ENCODE measurements around the gene ZNF281.

ZNF281 gene

GRCh38 chr1:200379432-200379757 lies 30.4 kb downstream of the ZNF281 start:
- Histone ChIP-seq H3K4me1 (ENCODE audit: control insufficient read depth, insufficient read depth, low read length) (peaks cover 6% of the 10 kb centered on the region), H3K36me3 (ENCODE audit: control insufficient read depth, insufficient read depth, low read length) (no peaks in the 10 kb centered on the region), H3K9me3 (ENCODE audit: control insufficient read depth, low read length) (no peaks in the 10 kb centered on the region), H3K27me3 (ENCODE audit: control insufficient read depth, insufficient read depth, low read length) (no peaks in the 10 kb centered on the region), H3K9ac (ENCODE audit: low read length) (no peak overlapping the region), H3K4me3 (ENCODE audit: low read length) (no peak overlapping the region)

GRCh38 chr1:200378096-200378495 lies 31.7 kb downstream of the ZNF281 start:
- Histone ChIP-seq H3K4me3 (ENCODE audit: low read length) (no peak overlapping the region), H3K27me3 (ENCODE audit: control insufficient read depth, insufficient read depth, low read length) (no peaks in the 10 kb centered on the region), H3K36me3 (ENCODE audit: control insufficient read depth, insufficient read depth, low read length) (no peaks in the 10 kb centered on the region), H3K9ac (ENCODE audit: low read length) (no peak overlapping the region), H3K9me3 (ENCODE audit: control insufficient read depth, low read length) (no peaks in the 10 kb centered on the region), H3K4me1 (ENCODE audit: control insufficient read depth, insufficient read depth, low read length) (peaks cover 6% of the 10 kb centered on the region)

- no peak overlapping the region for H3K4me3 ChIP-seq (ENCODE audit: low read length)
- no peaks in the 10 kb centered on the region for H3K36me3 ChIP-seq (ENCODE audit: control insufficient read depth, insufficient read depth, low read length)
- no peak overlapping the region for H3K9ac ChIP-seq (ENCODE audit: low read length)
- peaks cover 18% of the 10 kb centered on the region for H3K4me1 ChIP-seq (ENCODE audit: control insufficient read depth, insufficient read depth, low read length)
- no peaks in the 10 kb centered on the region for H3K9me3 ChIP-seq (ENCODE audit: control insufficient read depth, low read length)
- H3K27me3 ChIP-seq (ENCODE audit: control insufficient read depth, insufficient read depth, low read length) = no peaks in the 10 kb centered on the region
Observed at GRCh38 chr1:200376528-200376927, 33.3 kb downstream of the ZNF281 start.

GRCh38 chr1:200374569-200375295 lies 35.1 kb downstream of the ZNF281 start:
- Histone ChIP-seq H3K4me3 (ENCODE audit: low read length) (no peak overlapping the region), H3K4me1 (ENCODE audit: control insufficient read depth, insufficient read depth, low read length) (peaks cover 22% of the 10 kb centered on the region), H3K9ac (ENCODE audit: low read length) (no peak overlapping the region), H3K27me3 (ENCODE audit: control insufficient read depth, insufficient read depth, low read length) (no peaks in the 10 kb centered on the region), H3K36me3 (ENCODE audit: control insufficient read depth, insufficient read depth, low read length) (no peaks in the 10 kb centered on the region), H3K9me3 (ENCODE audit: control insufficient read depth, low read length) (no peaks in the 10 kb centered on the region)

- H3K27me3 ChIP-seq (ENCODE audit: control insufficient read depth, insufficient read depth, low read length) = no peaks in the 10 kb centered on the region
- H3K36me3 ChIP-seq (ENCODE audit: control insufficient read depth, insufficient read depth, low read length) = no peaks in the 10 kb centered on the region
- H3K4me1 ChIP-seq (ENCODE audit: control insufficient read depth, insufficient read depth, low read length) = peaks cover 24% of the 10 kb centered on the region
- H3K4me3 ChIP-seq (ENCODE audit: low read length) = no peak overlapping the region
- H3K9me3 ChIP-seq (ENCODE audit: control insufficient read depth, low read length) = no peaks in the 10 kb centered on the region
- no peak overlapping the region for H3K9ac ChIP-seq (ENCODE audit: low read length)
Observed at GRCh38 chr1:200373811-200374231, 36.0 kb downstream of the ZNF281 start.

GRCh38 chr1:200372885-200373181 lies 37.0 kb downstream of the ZNF281 start:
- H3K4me1 ChIP-seq (ENCODE audit: control insufficient read depth, insufficient read depth, low read length) = peaks cover 24% of the 10 kb centered on the region
- no peak overlapping the region for H3K4me3 ChIP-seq (ENCODE audit: low read length)
- no peak overlapping the region for H3K9ac ChIP-seq (ENCODE audit: low read length)

GRCh38 chr1:200372095-200372884 lies 37.5 kb downstream of the ZNF281 start:
- Histone ChIP-seq H3K9me3 (ENCODE audit: control insufficient read depth, low read length) (no peaks in the 10 kb centered on the region), H3K4me1 (ENCODE audit: control insufficient read depth, insufficient read depth, low read length) (peaks cover 24% of the 10 kb centered on the region), H3K9ac (ENCODE audit: low read length) (no peak overlapping the region), H3K36me3 (ENCODE audit: control insufficient read depth, insufficient read depth, low read length) (no peaks in the 10 kb centered on the region), H3K27me3 (ENCODE audit: control insufficient read depth, insufficient read depth, low read length) (no peaks in the 10 kb centered on the region), H3K4me3 (ENCODE audit: low read length) (no peak overlapping the region)

More at GRCh38 chr1:200372885-200373181, 37.0 kb downstream of the ZNF281 start:
- Histone ChIP-seq H3K9me3 (ENCODE audit: control insufficient read depth, low read length) (no peaks in the 10 kb centered on the region), H3K36me3 (ENCODE audit: control insufficient read depth, insufficient read depth, low read length) (no peaks in the 10 kb centered on the region), H3K27me3 (ENCODE audit: control insufficient read depth, insufficient read depth, low read length) (no peaks in the 10 kb centered on the region)

- Histone ChIP-seq H3K9me3 (ENCODE audit: control insufficient read depth, low read length) (no peaks in the 10 kb centered on the region), H3K4me3 (ENCODE audit: low read length) (no peak overlapping the region), H3K36me3 (ENCODE audit: control insufficient read depth, insufficient read depth, low read length) (no peaks in the 10 kb centered on the region), H3K4me1 (ENCODE audit: control insufficient read depth, insufficient read depth, low read length) (peaks cover 24% of the 10 kb centered on the region), H3K9ac (ENCODE audit: low read length) (no peak overlapping the region), H3K27me3 (ENCODE audit: control insufficient read depth, insufficient read depth, low read length) (no peaks in the 10 kb centered on the region)
Observed at GRCh38 chr1:200369706-200370105, 40.1 kb downstream of the ZNF281 start.

- Histone ChIP-seq H3K4me3 (ENCODE audit: low read length) (no peak overlapping the region), H3K36me3 (ENCODE audit: control insufficient read depth, insufficient read depth, low read length) (no peaks in the 10 kb centered on the region), H3K9me3 (ENCODE audit: control insufficient read depth, low read length) (no peaks in the 10 kb centered on the region), H3K27me3 (ENCODE audit: control insufficient read depth, insufficient read depth, low read length) (no peaks in the 10 kb centered on the region), H3K4me1 (ENCODE audit: control insufficient read depth, insufficient read depth, low read length) (peaks cover 24% of the 10 kb centered on the region), H3K9ac (ENCODE audit: low read length) (no peak overlapping the region)
Observed at GRCh38 chr1:200369131-200369530, 40.7 kb downstream of the ZNF281 start.

GRCh38 chr1:200368556-200368955 lies 41.3 kb downstream of the ZNF281 start:
- Histone ChIP-seq H3K27me3 (ENCODE audit: control insufficient read depth, insufficient read depth, low read length) (no peaks in the 10 kb centered on the region), H3K4me3 (ENCODE audit: low read length) (no peak overlapping the region), H3K4me1 (ENCODE audit: control insufficient read depth, insufficient read depth, low read length) (peaks cover 24% of the 10 kb centered on the region), H3K9me3 (ENCODE audit: control insufficient read depth, low read length) (no peaks in the 10 kb centered on the region), H3K36me3 (ENCODE audit: control insufficient read depth, insufficient read depth, low read length) (no peaks in the 10 kb centered on the region), H3K9ac (ENCODE audit: low read length) (no peak overlapping the region)

GRCh38 chr1:200367841-200368534 lies 41.8 kb downstream of the ZNF281 start:
- Histone ChIP-seq H3K9ac (ENCODE audit: low read length) (no peak overlapping the region), H3K4me3 (ENCODE audit: low read length) (no peak overlapping the region), H3K36me3 (ENCODE audit: control insufficient read depth, insufficient read depth, low read length) (no peaks in the 10 kb centered on the region), H3K9me3 (ENCODE audit: control insufficient read depth, low read length) (no peaks in the 10 kb centered on the region), H3K4me1 (ENCODE audit: control insufficient read depth, insufficient read depth, low read length) (peaks cover 24% of the 10 kb centered on the region), H3K27me3 (ENCODE audit: control insufficient read depth, insufficient read depth, low read length) (no peaks in the 10 kb centered on the region)

GRCh38 chr1:200366577-200367253 lies 43.1 kb downstream of the ZNF281 start:
- no peaks in the 10 kb centered on the region for H3K27me3 ChIP-seq (ENCODE audit: control insufficient read depth, insufficient read depth, low read length)
- no peak overlapping the region for H3K9ac ChIP-seq (ENCODE audit: low read length)
- no peak overlapping the region for H3K4me3 ChIP-seq (ENCODE audit: low read length)
- H3K9me3 ChIP-seq (ENCODE audit: control insufficient read depth, low read length) = no peaks in the 10 kb centered on the region
- no peaks in the 10 kb centered on the region for H3K36me3 ChIP-seq (ENCODE audit: control insufficient read depth, insufficient read depth, low read length)
- peaks cover 14% of the 10 kb centered on the region for H3K4me1 ChIP-seq (ENCODE audit: control insufficient read depth, insufficient read depth, low read length)
